GM12892 (cell line): ENCODE data around the gene SLAMF1.

Experiments
- POLR2A ChIP-seq: IDR thresholded peaks from 2 replicates; pipeline ENCODE4 v1.6.1; 2011; ENCODE audit warnings: low read depth, low read length, control low read depth
- TAF1 ChIP-seq: IDR thresholded peaks from 2 replicates; pipeline ENCODE4 v1.6.1; 2011; ENCODE audit warnings: low read depth, mild to moderate bottlenecking, control low read depth, low read length, borderline replicate concordance

DNA sequence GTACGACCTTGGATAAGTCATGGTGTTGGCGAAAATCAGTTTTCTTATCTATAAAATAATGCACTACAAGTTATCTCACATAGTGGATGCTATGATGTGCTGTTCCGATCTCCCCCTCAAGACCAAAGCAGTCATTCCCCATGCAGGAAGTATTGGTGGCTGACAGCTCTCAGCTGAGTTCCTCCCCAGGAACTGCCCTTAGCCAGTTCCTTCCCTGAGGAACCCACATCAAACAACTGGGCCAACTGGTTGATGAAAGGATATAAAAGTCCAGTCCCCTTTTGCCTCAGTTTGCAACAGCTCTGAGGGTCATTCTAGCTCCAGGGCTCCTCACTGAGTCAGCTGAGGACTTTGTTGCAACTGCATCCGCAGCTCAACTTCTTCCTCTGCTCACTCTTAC is 16.1 kb upstream of the SLAMF1 start:
- TF ChIP-seq POLR2A (no peak), TAF1 (no peak)
